Measurements from ENCODE around the gene GOLIM4. TPM values are rescaled to one million over a fixed set of nuclear protein-coding genes. Genes with fewer than 3 reads are reported as not detected.

The GOLIM4 gene, protein sequence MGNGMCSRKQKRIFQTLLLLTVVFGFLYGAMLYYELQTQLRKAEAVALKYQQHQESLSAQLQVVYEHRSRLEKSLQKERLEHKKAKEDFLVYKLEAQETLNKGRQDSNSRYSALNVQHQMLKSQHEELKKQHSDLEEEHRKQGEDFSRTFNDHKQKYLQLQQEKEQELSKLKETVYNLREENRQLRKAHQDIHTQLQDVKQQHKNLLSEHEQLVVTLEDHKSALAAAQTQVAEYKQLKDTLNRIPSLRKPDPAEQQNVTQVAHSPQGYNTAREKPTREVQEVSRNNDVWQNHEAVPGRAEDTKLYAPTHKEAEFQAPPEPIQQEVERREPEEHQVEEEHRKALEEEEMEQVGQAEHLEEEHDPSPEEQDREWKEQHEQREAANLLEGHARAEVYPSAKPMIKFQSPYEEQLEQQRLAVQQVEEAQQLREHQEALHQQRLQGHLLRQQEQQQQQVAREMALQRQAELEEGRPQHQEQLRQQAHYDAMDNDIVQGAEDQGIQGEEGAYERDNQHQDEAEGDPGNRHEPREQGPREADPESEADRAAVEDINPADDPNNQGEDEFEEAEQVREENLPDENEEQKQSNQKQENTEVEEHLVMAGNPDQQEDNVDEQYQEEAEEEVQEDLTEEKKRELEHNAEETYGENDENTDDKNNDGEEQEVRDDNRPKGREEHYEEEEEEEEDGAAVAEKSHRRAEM
- 16.4 to 24.2 TPM (median 20.8 TPM) in 5 replicates for total RNA-seq (2022; extraction: Qiagen RNA extraction; ENCODE audit: low read depth)

DNA sequence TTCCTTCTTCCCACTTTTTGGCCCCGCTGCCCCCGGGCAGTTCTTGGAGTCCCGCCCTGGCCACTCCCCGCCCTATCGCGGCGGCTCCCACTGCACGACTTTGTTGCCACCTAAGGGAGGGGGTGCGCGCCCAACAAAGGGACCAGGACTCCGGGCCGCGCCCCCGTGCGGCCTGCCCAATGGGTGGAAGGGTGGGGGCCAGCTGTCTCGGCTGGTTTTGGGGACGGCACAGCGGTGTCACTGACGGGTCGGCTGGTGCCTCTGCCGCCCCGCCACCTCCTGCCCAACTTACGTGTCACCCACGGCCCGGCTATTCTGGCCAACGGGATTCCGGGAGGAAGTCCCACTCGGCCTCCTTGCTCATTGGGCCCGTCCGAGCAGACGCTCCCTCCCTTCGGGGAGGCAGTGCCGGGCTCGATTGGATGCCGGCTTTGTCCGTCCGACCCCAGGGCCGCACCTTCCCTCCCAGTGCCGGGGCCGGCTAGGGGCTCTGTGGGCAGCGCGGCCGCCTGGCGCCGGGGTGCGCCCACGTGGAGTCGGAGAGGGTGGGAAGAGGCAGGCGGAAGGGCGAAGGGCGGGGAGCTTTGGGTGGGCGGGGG lies at the start of gene GOLIM4:
GOLIM4 (minus strand) TSS at position 314 of the 599 bp plus-strand sequence. CDS start 639 bp downstream, outside the sequence.

Data from A549 treated with ZK216348 at 1 μM for 4 hours (cell line).